Endothelial cell of umbilical vein (primary cell): Measurements from ENCODE around the gene GHRH. TPM values are rescaled to one million over a fixed set of nuclear protein-coding genes. Genes with fewer than 3 reads are reported as not detected.

Experiments
- BruUV-seq: library from RNA; stranded (reverse); fragments of 400-500 nt; replicated peaks from 2 replicates; lab custom pipeline; 2021; lab: Mats Ljungman, UMichigan
- CTCF ChIA-PET: fragments of 300-600, 350-600 bp; sonication (Branson Sonifier 250); formaldehyde crosslinking; loops from one replicate; lab custom pipeline; 2021; ENCODE audit warnings: antibody characterized with exemption, inconsistent platforms; lab: Charles Lee
- POLR2A ChIA-PET: fragments of 300-600, 350-600 bp; sonication (Branson Sonifier 250); formaldehyde crosslinking; loops from one replicate; lab custom pipeline; 2021; ENCODE audit warnings: antibody characterized with exemption, inconsistent platforms; lab: Charles Lee
- DNase-seq: peaks from one replicate; pipeline ENCODE4 v3.0.0-alpha.2; 2011; ENCODE audit warnings: low read depth, low spot score
- FAIRE-seq: peaks from 2 replicates; lab custom pipeline; 2011; peaks lifted over from hg19 to GRCh38; lab: Jason Lieb, UNC
- H2AFZ ChIP-seq: 2 replicates; pipeline ENCODE4 v1.6.0; 2012; ENCODE audit warnings: low read depth, low read length, control low read depth, inconsistent platforms
- H3K27ac ChIP-seq: 2 replicates; pipeline ENCODE4 v1.5.1; 2011; ENCODE audit warnings: low read depth, mild to moderate bottlenecking, control low read depth, low read length, moderate library complexity; ENCODE audit not compliant: insufficient read depth
- H3K27me3 ChIP-seq, 2 experiments: 2 replicates each; pipeline versions ENCODE4 v1.6.0 to v1.6.1; 2011; ENCODE audit warnings: low read length in 2 of 2, mixed read lengths in 1 of 2; ENCODE audit not compliant: control insufficient read depth in 2 of 2, insufficient read depth in 2 of 2
- H3K36me3 ChIP-seq, 2 experiments: 2 replicates in 1 of 2; 3 replicates in 1 of 2; pipeline ENCODE4 v1.5.1; 2011; ENCODE audit warnings: low read length in 2 of 2, mild to moderate bottlenecking in 1 of 2, moderate library complexity in 1 of 2; ENCODE audit not compliant: control insufficient read depth in 2 of 2, insufficient read depth in 2 of 2; ENCODE audit errors: extremely low read depth in 1 of 2
- H3K4me1 ChIP-seq: 3 replicates; pipeline ENCODE4 v1.5.1; 2011; ENCODE audit warnings: mild to moderate bottlenecking, low read length; ENCODE audit not compliant: control insufficient read depth, insufficient read depth; ENCODE audit errors: extremely low read depth
- H3K4me2 ChIP-seq: 2 replicates; pipeline ENCODE4 v1.6.1; 2011; ENCODE audit warnings: low read length, control low read depth, mixed read lengths; ENCODE audit not compliant: insufficient read depth
- H3K4me3 ChIP-seq, 3 experiments: fragments of 200-600 bp in 1 of 3; sonication (generic), shearing (Covaris generic) in 1 of 3; replicated peaks in 1 of 3; 2 replicates each; pipeline ENCODE4 v1.5.1; 2011 to 2016; ENCODE audit warnings: control low read depth in 3 of 3, low read length in 3 of 3, mild to moderate bottlenecking in 2 of 3, inconsistent platforms in 1 of 3, low read depth in 1 of 3, moderate library complexity in 1 of 3; ENCODE audit not compliant: insufficient read depth in 1 of 3
- H3K79me2 ChIP-seq: 2 replicates; pipeline ENCODE4 v1.6.0; 2012; ENCODE audit warnings: low read length, inconsistent platforms; ENCODE audit not compliant: control insufficient read depth, insufficient read depth
- H3K9ac ChIP-seq: replicated peaks from 2 replicates; pipeline ENCODE3; 2011; ENCODE audit warnings: low read length, control low read depth; ENCODE audit not compliant: insufficient read depth; ENCODE audit errors: extremely low read depth
- H3K9me1 ChIP-seq: replicated peaks from 3 replicates; pipeline ENCODE4 v1.6.0; 2011; ENCODE audit warnings: mild to moderate bottlenecking, low read length; ENCODE audit not compliant: control insufficient read depth, insufficient read depth; ENCODE audit errors: extremely low read depth
- H3K9me3 ChIP-seq: replicated peaks from 2 replicates; pipeline ENCODE4 v1.5.1; 2012; ENCODE audit warnings: low read length, inconsistent platforms; ENCODE audit not compliant: control insufficient read depth, insufficient read depth
- H4K20me1 ChIP-seq: replicated peaks from 2 replicates; pipeline ENCODE3; 2011; ENCODE audit warnings: mild to moderate bottlenecking, low read length; ENCODE audit not compliant: control insufficient read depth, insufficient read depth; ENCODE audit errors: extremely low read depth
- CTCF ChIP-seq, 2 donors: IDR thresholded peaks; 1 replicate in 1 of 2; 2 replicates in 1 of 2; pipeline ENCODE4 v1.5.1; 2011; ENCODE audit warnings: low read length in 2 of 2, mild to moderate bottlenecking in 2 of 2, moderate library complexity in 2 of 2, control low read depth in 1 of 2, inconsistent platforms in 1 of 2, low read depth in 1 of 2; ENCODE audit not compliant: insufficient read depth in 1 of 2; ENCODE audit errors: extremely low read depth in 1 of 2
- EZH2 ChIP-seq: IDR thresholded peaks from 2 replicates; pipeline ENCODE4 v1.6.1; 2012; ENCODE audit warnings: borderline replicate concordance, low read depth, mild to moderate bottlenecking, moderate library complexity, low read length, inconsistent platforms; ENCODE audit not compliant: severe bottlenecking
- FOS ChIP-seq: IDR thresholded peaks from 2 replicates; pipeline ENCODE4 v1.6.1; 2011; ENCODE audit warnings: mild to moderate bottlenecking, low read length, moderate library complexity, borderline replicate concordance; ENCODE audit not compliant: insufficient read depth
- GATA2 ChIP-seq: IDR thresholded peaks from 2 replicates; pipeline ENCODE4 v1.7.0; 2011; ENCODE audit warnings: low read depth, mild to moderate bottlenecking, moderate library complexity, mixed read lengths, low read length; ENCODE audit not compliant: insufficient read length, insufficient read depth
- JUN ChIP-seq: IDR thresholded peaks from 2 replicates; pipeline ENCODE4 v1.6.1; 2011; ENCODE audit warnings: borderline replicate concordance, low read depth; ENCODE audit not compliant: insufficient read length, insufficient read depth
- MAX ChIP-seq: IDR thresholded peaks from 2 replicates; pipeline ENCODE4 v1.6.1; 2011; ENCODE audit not compliant: insufficient read depth, insufficient read length
- MYC ChIP-seq: IDR thresholded peaks from one replicate; pipeline ENCODE4 v1.6.1; 2011; ENCODE audit warnings: mild to moderate bottlenecking, low read depth, low read length
- POLR2A ChIP-seq: IDR thresholded peaks from 2 replicates; pipeline ENCODE4 v1.6.1; 2012; ENCODE audit warnings: low read depth, mild to moderate bottlenecking, control low read depth, low read length
- POLR2AphosphoS5 ChIP-seq: IDR thresholded peaks from 2 replicates; pipeline ENCODE4 v1.6.1; 2012; ENCODE audit warnings: low read depth, mild to moderate bottlenecking, control low read depth, low read length, moderate library complexity; ENCODE audit not compliant: insufficient read depth
- dilution Hi-C: fragments of 300-500 bp; cut with MboI; formaldehyde crosslinking; loops from one replicate; pipeline ENCODE4 v1.15.0; 2019; ENCODE audit warnings: low sequenced_read_pairs; ENCODE audit not compliant: extremely low pct_ligation_motif_present
- intact Hi-C: fragments of 100-400 bp; cut with micrococcal nuclease; formaldehyde crosslinking; loops from one replicate; pipeline ENCODE4 v1.10.0; 2022
- polyA plus RNA-seq, 4 experiments: library from polyadenylated mRNA; depleted of rRNA in 3 of 4; stranded (reverse) in 3 of 4; unstranded in 1 of 4; fragments of >200 nt; gene quantifications; 2 replicates each; pipeline versions ENCODE4 v1.2.1 to v1.2.3, GENCODE V29; 2011 to 2012; ENCODE audit warnings: missing spikeins in 1 of 4
- total RNA-seq: library from RNA; stranded (reverse); gene quantifications from 2 replicates; pipeline ENCODE4 v1.2.3, GENCODE V29; 2021

Gene GHRH
- total and polyA plus RNA-seq, 2 donors (not counting 3 experiments of a cell fraction or from before 2014, with no cell fraction given): not detected

GRCh38 chr20:37238935-37239451 lies 22.6 kb downstream of the GHRH start:
- TF ChIP-seq MYC (no peak), CTCF (IDR thresholded peaks at IDR 0.05; ENCODE audit: extremely low read depth in 1 of 2, insufficient read depth in 1 of 2, low read depth in 1 of 2, low read length in 2 of 2) (no peak), JUN (no peak), POLR2AphosphoS5 (no peak), EZH2 (no peak), POLR2A (no peak), GATA2 (no peak), MAX (no peak), FOS (no peak)
- no peaks in the 10 kb centered on the region for H4K20me1 ChIP-seq
- no peak for DNase-seq
- ChIA-PET CTCF (no interaction called here), POLR2A (no interaction called here)
- H2AFZ ChIP-seq: no peak overlapping the region
- no peaks in the 10 kb centered on the region for H3K27me3 ChIP-seq
- dilution Hi-C loops (no loop called here), intact Hi-C loops (no loop called here)
- no peaks in the 10 kb centered on the region for H3K79me2 ChIP-seq
- H3K9me3 ChIP-seq: no peaks in the 10 kb centered on the region
- H3K9ac ChIP-seq: no peak overlapping the region
- H3K9me1 ChIP-seq: no peaks in the 10 kb centered on the region
- no peak overlapping the region for H3K4me2 ChIP-seq
- no peaks in the 10 kb centered on the region for H3K4me1 ChIP-seq
- FAIRE-seq: no peak
- no peak overlapping the region for H3K27ac ChIP-seq
- H3K36me3 ChIP-seq: peaks cover 37 to 40% of the 10 kb centered on the region in 2 experiments
- H3K4me3 ChIP-seq: no peak overlapping the region
- BruUV-seq: no TSS peak
